ENCODE data around the gene PDE4A. TPM values are rescaled to one million over a fixed set of nuclear protein-coding genes. Genes with fewer than 3 reads are reported as not detected.
A peak's percentile ranks its signal among the peaks of the same experiment; 100 is the strongest.

PDE4A gene
- total and polyA plus RNA-seq, 2 of the 13 experiments (the other 11 are each of a cell fraction or from before 2014, with no cell fraction given), result 1.1 to 4.1 TPM

DNA sequence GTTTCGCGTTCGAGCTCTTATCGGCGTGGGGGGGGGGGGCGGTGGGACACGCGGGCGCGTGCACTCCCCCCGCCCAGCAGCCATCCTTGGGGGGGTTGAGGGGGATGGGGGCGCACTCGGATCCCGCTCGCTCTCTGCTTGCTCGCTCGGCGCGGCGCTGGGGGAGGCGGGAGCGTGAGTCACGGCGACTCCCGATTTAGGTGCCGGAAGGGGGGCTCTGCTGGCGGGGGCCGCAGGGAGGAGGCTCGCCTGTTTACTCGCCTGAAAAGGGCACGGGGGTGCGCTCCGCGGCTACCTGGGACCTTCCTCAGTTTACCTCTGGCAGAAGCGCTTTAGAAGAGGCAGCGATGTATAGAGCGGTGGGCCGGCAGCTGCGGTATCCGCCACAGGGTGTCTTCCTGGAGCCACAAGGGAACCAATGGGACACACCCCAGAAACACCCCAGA, 1.1 kb upstream of the PDE4A start:
- no peak for ATAC-seq
- POLR2A ChIA-PET, result no interaction called here
- TF ChIP-seq ZNF468 (CRISPR knock-in tag; IDR thresholded peaks at IDR 0.05) (no peak), ZNF282 (IDR thresholded peaks at IDR 0.05; ENCODE audit: partially characterized antibody) (no peak), ZNF337 (CRISPR knock-in tag; IDR thresholded peaks at IDR 0.05; ENCODE audit: borderline replicate concordance, low read depth) (no peak), ZNF205 (CRISPR knock-in tag; IDR thresholded peaks at IDR 0.05) (no peak), ZNF614 (CRISPR knock-in tag; IDR thresholded peaks at IDR 0.05; ENCODE audit: borderline replicate concordance) (no peak), ZFP62 (CRISPR knock-in tag; IDR thresholded peaks at IDR 0.05) (no peak), CHD4 (IDR thresholded peaks at IDR 0.05; ENCODE audit: borderline replicate concordance, low read length) (no peak), ZBED4 (CRISPR knock-in tag; IDR thresholded peaks at IDR 0.05; ENCODE audit: borderline replicate concordance) (no peak), MED8 (CRISPR knock-in tag; IDR thresholded peaks at IDR 0.05; ENCODE audit: insufficient replicate concordance) (no peak), ZNF747 (CRISPR knock-in tag; IDR thresholded peaks at IDR 0.05; ENCODE audit: borderline replicate concordance) (no peak), ZNF34 (CRISPR knock-in tag; IDR thresholded peaks at IDR 0.05; ENCODE audit: borderline replicate concordance) (no peak)
- TF ChIP-seq, protein P1, sequence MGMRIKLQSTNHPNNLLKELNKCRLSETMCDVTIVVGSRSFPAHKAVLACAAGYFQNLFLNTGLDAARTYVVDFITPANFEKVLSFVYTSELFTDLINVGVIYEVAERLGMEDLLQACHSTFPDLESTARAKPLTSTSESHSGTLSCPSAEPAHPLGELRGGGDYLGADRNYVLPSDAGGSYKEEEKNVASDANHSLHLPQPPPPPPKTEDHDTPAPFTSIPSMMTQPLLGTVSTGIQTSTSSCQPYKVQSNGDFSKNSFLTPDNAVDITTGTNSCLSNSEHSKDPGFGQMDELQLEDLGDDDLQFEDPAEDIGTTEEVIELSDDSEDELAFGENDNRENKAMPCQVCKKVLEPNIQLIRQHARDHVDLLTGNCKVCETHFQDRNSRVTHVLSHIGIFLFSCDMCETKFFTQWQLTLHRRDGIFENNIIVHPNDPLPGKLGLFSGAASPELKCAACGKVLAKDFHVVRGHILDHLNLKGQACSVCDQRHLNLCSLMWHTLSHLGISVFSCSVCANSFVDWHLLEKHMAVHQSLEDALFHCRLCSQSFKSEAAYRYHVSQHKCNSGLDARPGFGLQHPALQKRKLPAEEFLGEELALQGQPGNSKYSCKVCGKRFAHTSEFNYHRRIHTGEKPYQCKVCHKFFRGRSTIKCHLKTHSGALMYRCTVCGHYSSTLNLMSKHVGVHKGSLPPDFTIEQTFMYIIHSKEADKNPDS (CRISPR knock-in tag; IDR thresholded peaks at IDR 0.05), result no peak
- TF ChIP-seq, protein P2, sequence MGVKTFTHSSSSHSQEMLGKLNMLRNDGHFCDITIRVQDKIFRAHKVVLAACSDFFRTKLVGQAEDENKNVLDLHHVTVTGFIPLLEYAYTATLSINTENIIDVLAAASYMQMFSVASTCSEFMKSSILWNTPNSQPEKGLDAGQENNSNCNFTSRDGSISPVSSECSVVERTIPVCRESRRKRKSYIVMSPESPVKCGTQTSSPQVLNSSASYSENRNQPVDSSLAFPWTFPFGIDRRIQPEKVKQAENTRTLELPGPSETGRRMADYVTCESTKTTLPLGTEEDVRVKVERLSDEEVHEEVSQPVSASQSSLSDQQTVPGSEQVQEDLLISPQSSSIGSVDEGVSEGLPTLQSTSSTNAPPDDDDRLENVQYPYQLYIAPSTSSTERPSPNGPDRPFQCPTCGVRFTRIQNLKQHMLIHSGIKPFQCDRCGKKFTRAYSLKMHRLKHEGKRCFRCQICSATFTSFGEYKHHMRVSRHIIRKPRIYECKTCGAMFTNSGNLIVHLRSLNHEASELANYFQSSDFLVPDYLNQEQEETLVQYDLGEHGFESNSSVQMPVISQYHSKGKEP (CRISPR knock-in tag; IDR thresholded peaks at IDR 0.05), result no peak
- TF ChIP-seq, protein P3, sequence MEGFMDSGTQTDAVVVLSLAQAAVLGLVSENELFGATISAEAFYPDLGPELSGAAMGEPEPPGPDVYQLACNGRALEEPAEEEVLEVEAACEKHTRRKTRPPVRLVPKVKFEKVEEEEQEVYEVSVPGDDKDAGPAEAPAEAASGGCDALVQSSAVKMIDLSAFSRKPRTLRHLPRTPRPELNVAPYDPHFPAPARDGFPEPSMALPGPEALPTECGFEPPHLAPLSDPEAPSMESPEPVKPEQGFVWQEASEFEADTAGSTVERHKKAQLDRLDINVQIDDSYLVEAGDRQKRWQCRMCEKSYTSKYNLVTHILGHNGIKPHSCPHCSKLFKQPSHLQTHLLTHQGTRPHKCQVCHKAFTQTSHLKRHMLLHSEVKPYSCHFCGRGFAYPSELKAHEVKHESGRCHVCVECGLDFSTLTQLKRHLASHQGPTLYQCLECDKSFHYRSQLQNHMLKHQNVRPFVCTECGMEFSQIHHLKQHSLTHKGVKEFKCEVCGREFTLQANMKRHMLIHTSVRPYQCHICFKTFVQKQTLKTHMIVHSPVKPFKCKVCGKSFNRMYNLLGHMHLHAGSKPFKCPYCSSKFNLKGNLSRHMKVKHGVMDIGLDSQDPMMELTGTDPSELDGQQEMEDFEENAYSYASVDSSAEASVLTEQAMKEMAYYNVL (CRISPR knock-in tag; IDR thresholded peaks at IDR 0.05; ENCODE audit: borderline replicate concordance), result no peak

More for the DNA sequence above, 1.1 kb upstream of the PDE4A start:
- DNase-seq (ENCODE audit: low spot score) (no peak), FAIRE-seq (no peak)
- Histone ChIP-seq H3K36me3 (replicated peaks in 1 of 2; ENCODE audit: control insufficient read depth in 1 of 2, insufficient read depth in 2 of 2, low read length in 2 of 2) (no peaks in the 10 kb centered on the region), H3K4me1 (ENCODE audit: insufficient read depth, low read length) (peaks cover 45% of the 10 kb centered on the region), H3K4me3 (replicated peaks in 1 of 3; ENCODE audit: insufficient read depth in 1 of 3, low read depth in 2 of 3, low read length in 3 of 3) (peak overlapping the region in 1 of 3 experiments; percentile 26; a peak in 1 of 6 replicates), H3K27ac (ENCODE audit: extremely low read length, insufficient read depth, low read length) (no peak overlapping the region), H4K20me1 (ENCODE audit: insufficient read depth, low read length) (no peaks in the 10 kb centered on the region; the same call in 1 of the 2 replicates), H2AFZ (ENCODE audit: low read length) (no peak overlapping the region), H3K9me3 (ENCODE audit: low read length) (peaks cover 4% of the 10 kb centered on the region; the same call in 1 of the 2 replicates), H3K9ac (ENCODE audit: insufficient read depth, low read depth, low read length) (no peak overlapping the region), H3K27me3 (ENCODE audit: control insufficient read depth in 1 of 2, insufficient read depth in 2 of 2, low read length in 2 of 2) (peaks cover 18 to 56% of the 10 kb centered on the region in 2 experiments), H3K79me2 (ENCODE audit: insufficient read depth, low read length) (no peaks in the 10 kb centered on the region), H3K4me2 (ENCODE audit: low read depth, low read length) (no peak overlapping the region)
- 7% methylated on average over 8 of the region's 40 CpGs for WGBS (ENCODE audit: low lambda C conversion rate)
- intact Hi-C loops (cut with micrococcal nuclease; ENCODE audit: unreplicated experiment), result no loop called here
- CTCF ChIA-PET (ENCODE audit: low intra/inter-chr PET ratio, low total read pairs), result no interaction called here
- in situ Hi-C loops (cut with HindIII; ENCODE audit: extremely low pct_ligation_motif_present, low pct_unique_long_range_greater_than_20kb), result no loop called here
- BruUV-seq (replicated peaks), result no TSS peak
